ENCODE data around the gene ZC3H7B. TPM values are rescaled to one million over a fixed set of nuclear protein-coding genes. Genes with fewer than 3 reads are reported as not detected.
A peak's percentile ranks its signal among the peaks of the same experiment; 100 is the strongest.

Gene ZC3H7B
- total RNA-seq, 2 donors from 2014 or later = 35.2 to 51.7 TPM

DNA sequence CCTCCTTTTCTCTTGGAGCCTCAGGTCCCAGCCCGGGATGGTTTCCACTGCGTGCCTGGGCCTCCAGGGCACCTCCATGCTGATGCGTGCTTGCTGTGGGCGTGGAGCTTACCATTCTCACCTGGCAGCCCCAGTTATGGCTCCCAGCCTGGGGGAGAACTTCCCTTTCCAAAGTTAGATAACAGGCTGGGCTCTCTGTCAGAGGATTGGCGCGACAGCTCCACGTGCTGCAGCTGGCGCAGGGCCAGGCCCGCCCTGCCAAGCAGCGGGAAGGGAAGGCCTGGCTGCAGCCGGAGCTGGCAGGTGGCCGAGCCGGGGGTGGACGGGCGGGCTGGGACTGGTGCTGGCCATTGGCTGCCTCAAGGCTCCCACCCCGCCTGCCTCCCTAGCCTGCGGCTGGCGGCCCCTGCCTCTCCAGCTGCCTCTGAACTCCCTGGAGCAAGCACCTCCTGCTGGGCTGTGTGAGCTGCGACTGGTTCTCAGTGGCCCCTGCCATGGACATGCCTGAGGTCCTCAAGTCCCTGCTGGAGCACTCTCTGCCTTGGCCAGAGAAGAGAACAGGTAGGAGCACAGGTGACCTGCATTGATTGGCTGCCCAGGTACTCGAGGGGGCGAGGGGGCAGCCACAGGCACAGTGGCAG lies 65.8 kb downstream of the ZC3H7B start:
- DNase-seq = peak; percentile 96
- Histone ChIP-seq H3K27me3 (no peaks in the 10 kb centered on the region), H3K36me3 (no peaks in the 10 kb centered on the region), H3K4me1 (peaks cover 12% of the 10 kb centered on the region), H3K4me3 (peak overlapping the region; percentile 30), H3K9me3 (no peaks in the 10 kb centered on the region), H3K27ac (peak overlapping the region; percentile 36), H3K9ac (ENCODE audit: low read depth in 2 of 2, low read length in 2 of 2) (peak overlapping the region; percentile 70 to 87)
- intact Hi-C loops (cut with DNase I) = loop anchor here (5.0 kb wide), 1 partner anchor 65 kb away; the partner anchor contains the start of gene ZC3H7B
- TF ChIP-seq, protein P1, sequence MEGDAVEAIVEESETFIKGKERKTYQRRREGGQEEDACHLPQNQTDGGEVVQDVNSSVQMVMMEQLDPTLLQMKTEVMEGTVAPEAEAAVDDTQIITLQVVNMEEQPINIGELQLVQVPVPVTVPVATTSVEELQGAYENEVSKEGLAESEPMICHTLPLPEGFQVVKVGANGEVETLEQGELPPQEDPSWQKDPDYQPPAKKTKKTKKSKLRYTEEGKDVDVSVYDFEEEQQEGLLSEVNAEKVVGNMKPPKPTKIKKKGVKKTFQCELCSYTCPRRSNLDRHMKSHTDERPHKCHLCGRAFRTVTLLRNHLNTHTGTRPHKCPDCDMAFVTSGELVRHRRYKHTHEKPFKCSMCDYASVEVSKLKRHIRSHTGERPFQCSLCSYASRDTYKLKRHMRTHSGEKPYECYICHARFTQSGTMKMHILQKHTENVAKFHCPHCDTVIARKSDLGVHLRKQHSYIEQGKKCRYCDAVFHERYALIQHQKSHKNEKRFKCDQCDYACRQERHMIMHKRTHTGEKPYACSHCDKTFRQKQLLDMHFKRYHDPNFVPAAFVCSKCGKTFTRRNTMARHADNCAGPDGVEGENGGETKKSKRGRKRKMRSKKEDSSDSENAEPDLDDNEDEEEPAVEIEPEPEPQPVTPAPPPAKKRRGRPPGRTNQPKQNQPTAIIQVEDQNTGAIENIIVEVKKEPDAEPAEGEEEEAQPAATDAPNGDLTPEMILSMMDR (IDR thresholded peaks at IDR 0.05) = no peak

DNA sequence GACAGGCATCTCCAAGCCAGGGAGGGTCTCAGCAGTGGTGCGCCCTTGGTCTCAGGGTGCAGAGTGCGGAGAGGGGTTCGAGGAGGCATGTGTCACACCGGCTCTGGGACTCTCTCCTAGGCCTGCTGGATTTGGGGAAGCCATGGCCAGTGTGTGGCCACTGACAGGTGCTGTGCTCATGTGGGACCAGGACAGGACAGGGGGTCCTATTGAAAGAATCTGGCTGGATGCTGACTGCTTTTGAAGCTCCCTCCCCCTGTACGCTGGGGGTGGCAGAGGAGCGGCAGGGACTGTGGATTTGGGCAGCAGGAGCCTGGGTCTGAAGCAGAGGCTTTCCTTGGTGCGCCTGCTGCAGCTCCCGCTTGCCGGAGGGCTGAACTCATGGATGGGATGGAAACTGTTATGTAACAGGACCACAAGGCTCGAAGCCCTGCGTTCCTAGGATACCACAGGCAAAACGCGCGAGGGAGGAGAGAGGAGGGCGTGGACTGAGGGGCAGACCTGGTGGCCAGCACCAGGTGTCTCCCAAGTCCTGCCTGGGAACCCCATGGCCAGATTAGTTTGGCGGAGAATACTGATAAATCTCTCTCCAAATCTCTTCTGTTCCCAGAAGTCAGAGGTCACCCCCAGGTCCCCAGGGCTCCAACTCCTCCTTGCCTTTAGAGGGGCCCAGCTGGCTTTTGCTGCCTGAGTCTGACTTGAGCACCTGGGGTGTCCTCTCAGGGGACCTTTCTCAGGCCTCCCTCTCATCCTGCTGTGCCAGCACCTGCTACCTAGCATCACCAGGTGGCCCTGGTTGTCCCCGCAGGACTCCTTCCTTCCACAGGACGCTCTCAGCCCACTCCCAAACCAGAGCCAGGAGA lies 66.6 kb downstream of the ZC3H7B start:
- no peak overlapping the region for H3K27ac ChIP-seq
- DNase-seq = peak; percentile 31
- peak overlapping the region; percentile 30 for H3K4me3 ChIP-seq
- H3K9ac ChIP-seq (ENCODE audit: low read depth in 2 of 2, low read length in 2 of 2) = peak overlapping the region; percentile 70 to 87
- H3K36me3 ChIP-seq = no peaks in the 10 kb centered on the region
- intact Hi-C loops (cut with DNase I) = loop anchor here (5.0 kb wide), 1 partner anchor 66 kb away; the partner anchor contains the start of gene ZC3H7B
- TF ChIP-seq, protein P1 (IDR thresholded peaks at IDR 0.05) = no peak
- H3K9me3 ChIP-seq = no peaks in the 10 kb centered on the region
- no peaks in the 10 kb centered on the region for H3K27me3 ChIP-seq
- peaks cover 12% of the 10 kb centered on the region for H3K4me1 ChIP-seq

DNA sequence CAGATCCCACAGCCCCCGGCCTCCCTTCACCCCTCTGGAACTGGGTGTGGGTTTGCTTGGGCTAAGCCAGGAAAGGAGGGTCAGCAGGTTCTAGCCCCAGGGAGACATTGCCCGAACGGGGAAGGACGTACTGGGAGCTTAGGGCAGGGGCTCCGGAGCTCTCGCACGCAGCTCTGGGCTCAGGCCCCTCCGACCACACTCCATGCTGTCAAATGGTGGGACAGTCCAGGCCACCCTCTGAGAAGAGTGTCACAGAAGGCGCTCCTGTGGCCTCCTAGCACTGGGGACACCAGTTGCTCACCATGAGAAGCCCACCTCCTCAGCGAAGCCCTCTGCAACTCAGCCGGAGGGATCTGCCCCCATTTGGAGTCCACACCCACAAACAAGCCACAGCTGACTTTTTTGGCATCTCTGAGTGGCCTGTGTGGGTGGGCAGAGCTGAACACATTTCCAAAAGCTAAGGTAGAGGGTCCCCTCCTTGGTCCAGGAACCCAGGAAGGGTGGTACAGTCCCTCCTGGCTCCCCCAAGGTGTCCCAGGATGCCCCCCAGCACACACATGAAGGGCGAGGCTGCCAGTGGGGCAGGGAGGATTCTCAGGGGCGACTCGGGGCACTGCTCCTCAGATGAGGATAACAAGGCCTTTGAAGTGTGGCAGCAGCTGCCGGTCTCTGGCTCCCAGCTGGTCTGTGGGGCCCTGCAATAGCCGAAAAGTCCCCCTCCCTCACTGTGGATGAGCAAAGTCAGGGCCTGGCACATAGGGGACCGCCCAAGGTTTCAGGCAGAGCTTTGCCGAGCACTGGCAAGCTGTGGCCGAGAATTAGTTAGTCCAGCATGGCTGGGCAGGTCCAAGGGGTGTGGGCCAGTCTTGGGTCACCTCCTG lies 67.5 kb downstream of the ZC3H7B start:
- Histone ChIP-seq H3K9me3 (no peaks in the 10 kb centered on the region), H3K9ac (ENCODE audit: low read depth in 2 of 2, low read length in 2 of 2) (peak overlapping the region; percentile 29 to 70), H3K36me3 (no peaks in the 10 kb centered on the region), H3K27me3 (no peaks in the 10 kb centered on the region), H3K4me1 (peaks cover 12% of the 10 kb centered on the region), H3K4me3 (peak overlapping the region; percentile 14), H3K27ac (no peak overlapping the region)
- DNase-seq = no peak
- intact Hi-C loops (cut with DNase I) = loop anchor here (5.0 kb wide), 1 partner anchor 66 kb away; the partner anchor contains the start of gene ZC3H7B
- TF ChIP-seq, protein P1 (IDR thresholded peaks at IDR 0.05) = no peak

DNA sequence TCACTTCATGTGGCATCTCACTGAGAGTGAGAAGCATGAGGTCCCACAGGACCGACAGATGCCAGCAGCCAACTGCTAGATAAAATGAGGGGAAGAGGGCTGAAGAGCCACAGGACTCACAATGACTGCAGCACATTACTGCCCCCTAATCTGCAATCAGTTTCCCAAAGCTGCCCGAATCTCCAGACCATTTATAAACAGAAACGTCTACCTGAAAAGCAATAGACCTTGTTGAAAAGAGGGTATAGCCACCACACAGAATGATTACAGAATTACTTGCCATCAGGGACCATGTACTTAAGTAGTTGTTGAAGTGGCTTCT lies 68.1 kb downstream of the ZC3H7B start:
- Histone ChIP-seq H3K9ac (ENCODE audit: low read depth in 2 of 2, low read length in 2 of 2) (no peak overlapping the region), H3K4me1 (peaks cover 12% of the 10 kb centered on the region), H3K36me3 (no peaks in the 10 kb centered on the region), H3K27me3 (no peaks in the 10 kb centered on the region), H3K4me3 (no peak overlapping the region), H3K27ac (no peak overlapping the region), H3K9me3 (no peaks in the 10 kb centered on the region)
- no peak for DNase-seq
- intact Hi-C loops (cut with DNase I) = loop anchor here (5.0 kb wide), 1 partner anchor 67 kb away; the partner anchor contains the start of gene ZC3H7B
- TF ChIP-seq, protein P1 (IDR thresholded peaks at IDR 0.05) = no peak

DNA sequence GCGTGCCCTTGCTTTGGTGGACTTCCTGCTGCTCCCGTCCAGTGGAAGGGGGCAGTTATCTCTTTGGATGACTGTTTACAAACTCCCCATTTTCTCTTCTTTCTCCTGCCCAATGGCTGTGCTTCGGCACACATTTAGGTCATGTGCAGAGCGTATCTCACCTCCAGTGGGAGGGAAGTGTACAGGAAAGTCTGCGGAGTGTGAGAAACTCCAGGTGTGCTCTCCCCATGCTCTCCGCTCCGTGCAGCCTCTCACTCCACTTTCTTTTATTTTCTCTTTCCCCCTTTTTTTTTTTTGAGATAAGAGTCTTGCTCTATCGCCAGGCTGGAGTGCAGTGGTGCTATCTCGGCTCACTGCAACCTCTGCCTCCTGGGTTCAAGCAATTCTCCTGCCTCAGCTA lies 68.5 kb downstream of the ZC3H7B start:
- DNase-seq = no peak
- no peaks in the 10 kb centered on the region for H3K36me3 ChIP-seq

More for the DNA sequence above, 68.5 kb downstream of the ZC3H7B start:
- no peak overlapping the region for H3K9ac ChIP-seq (ENCODE audit: low read depth in 2 of 2, low read length in 2 of 2)
- intact Hi-C loops (cut with DNase I) = loop anchor here (5.0 kb wide), 1 partner anchor 68 kb away; the partner anchor contains the start of gene ZC3H7B
- H3K27me3 ChIP-seq = no peaks in the 10 kb centered on the region
- TF ChIP-seq, protein P1 (IDR thresholded peaks at IDR 0.05) = no peak
- no peak overlapping the region for H3K27ac ChIP-seq
- no peak overlapping the region for H3K4me3 ChIP-seq
- peaks cover 12% of the 10 kb centered on the region for H3K4me1 ChIP-seq
- no peaks in the 10 kb centered on the region for H3K9me3 ChIP-seq
